SK-N-SH (cell line): ENCODE measurements around the gene SYNM. TPM values are rescaled to one million over a fixed set of nuclear protein-coding genes. Genes with fewer than 3 reads are reported as not detected.

Experiments used
- CTCF ChIA-PET: fragments of 300-600, 350-600 bp; formaldehyde crosslinking; extraction: SDS; loops from one replicate; lab custom pipeline; 2021; lab: Yijun Ruan, JAX
- POLR2A ChIA-PET: fragments of 350-600 bp; sonication (Branson Sonifier 250); formaldehyde crosslinking; extraction: SDS; loops from one replicate; lab custom pipeline; 2020; ENCODE audit warnings: antibody characterized with exemption, inconsistent platforms; lab: Yijun Ruan, JAX
- DNase-seq: peaks from one replicate; pipeline ENCODE4 v3.0.0; 2012
- H2AFZ ChIP-seq: fragments of 200-600 bp; sonication (generic); 2 replicates; pipeline ENCODE4 v1.8.1; 2016; ENCODE audit warnings: antibody characterized with exemption, mild to moderate bottlenecking, low read depth
- H3F3A ChIP-seq: fragments of 200-600 bp; sonication (generic); replicated peaks from 2 replicates; pipeline ENCODE3; 2016; ENCODE audit warnings: antibody characterized with exemption, mild to moderate bottlenecking; ENCODE audit not compliant: insufficient read depth
- H3K27ac ChIP-seq, 2 experiments: fragments of 200-500 bp in 1 of 2; fragments of 200-600 bp in 1 of 2; sonication (Bioruptor generic) in 1 of 2; sonication (generic), shearing (Covaris generic) in 1 of 2; 2 replicates each; pipeline versions ENCODE4 v1.5.1 to v1.6.1; 2014 to 2016; ENCODE audit warnings: low read depth in 2 of 2, inconsistent platforms in 1 of 2, low read length in 1 of 2, mild to moderate bottlenecking in 1 of 2, mixed read lengths in 1 of 2
- H3K27me3 ChIP-seq: fragments of 200-600 bp; sonication (generic), shearing (Covaris generic); 2 replicates; pipeline ENCODE4 v1.6.1; 2016; ENCODE audit warnings: mixed run types; ENCODE audit not compliant: insufficient read depth
- H3K36me3 ChIP-seq, 2 experiments: fragments of 200-500 bp in 1 of 2; fragments of 200-600 bp in 1 of 2; sonication (Bioruptor generic) in 1 of 2; sonication (generic) in 1 of 2; replicated peaks in 1 of 2; 2 replicates each; pipeline versions ENCODE3 to v1.5.1; 2014 to 2016; ENCODE audit warnings: low read length in 1 of 2, mild to moderate bottlenecking in 1 of 2; ENCODE audit not compliant: insufficient read depth in 2 of 2, control insufficient read depth in 1 of 2
- H3K4me1 ChIP-seq, 2 experiments: fragments of 200-500 bp in 1 of 2; fragments of 200-600 bp in 1 of 2; sonication (Bioruptor generic) in 1 of 2; sonication (generic), shearing (Covaris generic) in 1 of 2; 2 replicates each; pipeline versions ENCODE4 v1.5.1 to v1.6.1; 2014 to 2016; ENCODE audit warnings: low read depth in 1 of 2, low read length in 1 of 2, mixed run types in 1 of 2; ENCODE audit not compliant: insufficient read depth in 2 of 2, control insufficient read depth in 1 of 2
- H3K4me2 ChIP-seq: fragments of 200-600 bp; sonication (generic), shearing (Covaris generic); 2 replicates; pipeline ENCODE4 v1.6.1; 2017; ENCODE audit warnings: mixed run types
- H3K4me3 ChIP-seq, 2 experiments: fragments of 200-500 bp in 1 of 2; fragments of 200-600 bp in 1 of 2; sonication (Bioruptor generic) in 1 of 2; sonication (generic), shearing (Covaris generic) in 1 of 2; 2 replicates each; pipeline versions ENCODE4 v1.5.1 to v1.8.1; 2014 to 2016; ENCODE audit warnings: low read depth in 2 of 2, inconsistent platforms in 1 of 2, low read length in 1 of 2, mild to moderate bottlenecking in 1 of 2, mixed read lengths in 1 of 2, moderate library complexity in 1 of 2
- H3K79me2 ChIP-seq: fragments of 200-600 bp; sonication (generic); 2 replicates; pipeline ENCODE4 v1.8.1; 2017; ENCODE audit warnings: mild to moderate bottlenecking; ENCODE audit not compliant: insufficient read depth
- H3K9ac ChIP-seq: fragments of 200-600 bp; sonication (generic); 2 replicates; pipeline ENCODE4 v1.6.1; 2017; ENCODE audit warnings: mixed run types
- H3K9me2 ChIP-seq: fragments of 200-600 bp; sonication (generic); 2 replicates; pipeline ENCODE4 v1.6.1; 2017; ENCODE audit warnings: mixed run types
- H3K9me3 ChIP-seq: fragments of 200-600 bp; sonication (generic); 2 replicates; pipeline ENCODE4 v1.6.1; 2017; ENCODE audit warnings: mixed run types, mild to moderate bottlenecking, moderate library complexity
- H4K20me1 ChIP-seq: fragments of 200-600 bp; sonication (generic); 2 replicates; pipeline ENCODE4 v1.6.1; 2017; ENCODE audit warnings: mild to moderate bottlenecking, mixed run types; ENCODE audit not compliant: insufficient read depth
- EP300 ChIP-seq, 2 experiments: IDR thresholded peaks; 2 replicates each; pipeline versions ENCODE4 v1.4.0 to v1.6.1; 2012; ENCODE audit warnings: borderline replicate concordance in 1 of 2, low read depth in 1 of 2, low read length in 1 of 2
- EZH2phosphoT487 ChIP-seq: fragments of 200-600 bp; sonication (generic); IDR thresholded peaks from 2 replicates; pipeline ENCODE4 v1.6.1; 2017; ENCODE audit warnings: low read depth, mixed run types, mild to moderate bottlenecking, antibody characterized with exemption, moderate library complexity, borderline replicate concordance
- FOSL2 ChIP-seq: IDR thresholded peaks from 2 replicates; pipeline ENCODE4 v1.4.0; 2012; ENCODE audit warnings: low read depth, mild to moderate bottlenecking, moderate library complexity, borderline replicate concordance
- FOXM1 ChIP-seq: IDR thresholded peaks from 2 replicates; pipeline ENCODE4 v1.4.0; 2012; ENCODE audit warnings: low read depth, mild to moderate bottlenecking
- JUND ChIP-seq: IDR thresholded peaks from 2 replicates; pipeline ENCODE4 v1.4.0; 2012
- MEF2A ChIP-seq: IDR thresholded peaks from 2 replicates; pipeline ENCODE4 v1.4.0; 2012; ENCODE audit warnings: low read depth, borderline replicate concordance
- MXI1 ChIP-seq: IDR thresholded peaks from 2 replicates; pipeline ENCODE4 v1.6.1; 2012; ENCODE audit warnings: mild to moderate bottlenecking, low read depth, low read length, improper control_type of control experiment
- NFIC ChIP-seq: IDR thresholded peaks from 2 replicates; pipeline ENCODE4 v1.4.0; 2012; ENCODE audit warnings: borderline replicate concordance
- NRF1 ChIP-seq: IDR thresholded peaks from 2 replicates; pipeline ENCODE4 v1.6.1; 2012; ENCODE audit warnings: low read depth, mild to moderate bottlenecking, low read length
- PBX3 ChIP-seq: IDR thresholded peaks from 2 replicates; pipeline ENCODE4; 2012
- RXRA ChIP-seq: IDR thresholded peaks from 2 replicates; pipeline ENCODE4 v1.4.0; 2012; ENCODE audit warnings: low read depth, mild to moderate bottlenecking, borderline replicate concordance
- SMC3 ChIP-seq: IDR thresholded peaks from 2 replicates; pipeline ENCODE4 v1.6.1; 2012; ENCODE audit warnings: low read depth, low read length, improper control_type of control experiment
- TCF12 ChIP-seq: IDR thresholded peaks from 2 replicates; pipeline ENCODE4 v1.4.0; 2012
- TEAD4 ChIP-seq: IDR thresholded peaks from 2 replicates; pipeline ENCODE4 v1.4.0; 2012; ENCODE audit warnings: mild to moderate bottlenecking, borderline replicate concordance; ENCODE audit not compliant: insufficient read depth
- YY1 ChIP-seq: IDR thresholded peaks from 2 replicates; pipeline ENCODE4 v1.4.0; 2012; ENCODE audit warnings: low read depth, mild to moderate bottlenecking
- ZBTB33 ChIP-seq: IDR thresholded peaks from 2 replicates; pipeline ENCODE4 v1.4.0; 2012; ENCODE audit warnings: low read depth, borderline replicate concordance
- WGBS: methylation state at CpG from one replicate; pipeline ENCODE4 v1.1.6; 2017; ENCODE audit warnings: low lambda C conversion rate; 5-methylcytosine and 5-hydroxymethylcytosine counted together
- polyA plus RNA-seq, 3 experiments: library from polyadenylated mRNA; depleted of rRNA; stranded (reverse); fragments of >200 nt; gene quantifications; 2 replicates each; pipeline ENCODE4 v1.2.3, GENCODE V29; 2012
- TF ChIP-seq, protein P1 (sequence below): fragments of 150-350 bp; IDR thresholded peaks from 2 replicates; pipeline ENCODE4 v1.6.1; 2016; ENCODE audit warnings: mild to moderate bottlenecking, low read depth, low read length
- TF ChIP-seq, protein P2 (sequence below): fragments of 200-600 bp; sonication (generic); IDR thresholded peaks from 2 replicates; pipeline ENCODE4 v1.6.1; 2017; ENCODE audit warnings: antibody characterized with exemption, mild to moderate bottlenecking, moderate library complexity
- TF ChIP-seq, protein P3 (sequence below): fragments of 150-350 bp; IDR thresholded peaks from 2 replicates; pipeline ENCODE4 v1.6.1; 2017; ENCODE audit warnings: antibody characterized with exemption, low read length, low read depth, borderline replicate concordance

SYNM gene
- polyA plus RNA-seq, 1 of the 3 experiments (the other 2 are of a cell fraction): 5.0 TPM

- H3K27me3 ChIP-seq: no peaks in the 10 kb centered on the region
- no peak for TF ChIP-seq NFIC
- no peak for TF ChIP-seq FOSL2
- TF ChIP-seq, protein P1, sequence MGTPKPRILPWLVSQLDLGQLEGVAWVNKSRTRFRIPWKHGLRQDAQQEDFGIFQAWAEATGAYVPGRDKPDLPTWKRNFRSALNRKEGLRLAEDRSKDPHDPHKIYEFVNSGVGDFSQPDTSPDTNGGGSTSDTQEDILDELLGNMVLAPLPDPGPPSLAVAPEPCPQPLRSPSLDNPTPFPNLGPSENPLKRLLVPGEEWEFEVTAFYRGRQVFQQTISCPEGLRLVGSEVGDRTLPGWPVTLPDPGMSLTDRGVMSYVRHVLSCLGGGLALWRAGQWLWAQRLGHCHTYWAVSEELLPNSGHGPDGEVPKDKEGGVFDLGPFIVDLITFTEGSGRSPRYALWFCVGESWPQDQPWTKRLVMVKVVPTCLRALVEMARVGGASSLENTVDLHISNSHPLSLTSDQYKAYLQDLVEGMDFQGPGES: no peak
- no peak for TF ChIP-seq NRF1
- TF ChIP-seq, protein P2, sequence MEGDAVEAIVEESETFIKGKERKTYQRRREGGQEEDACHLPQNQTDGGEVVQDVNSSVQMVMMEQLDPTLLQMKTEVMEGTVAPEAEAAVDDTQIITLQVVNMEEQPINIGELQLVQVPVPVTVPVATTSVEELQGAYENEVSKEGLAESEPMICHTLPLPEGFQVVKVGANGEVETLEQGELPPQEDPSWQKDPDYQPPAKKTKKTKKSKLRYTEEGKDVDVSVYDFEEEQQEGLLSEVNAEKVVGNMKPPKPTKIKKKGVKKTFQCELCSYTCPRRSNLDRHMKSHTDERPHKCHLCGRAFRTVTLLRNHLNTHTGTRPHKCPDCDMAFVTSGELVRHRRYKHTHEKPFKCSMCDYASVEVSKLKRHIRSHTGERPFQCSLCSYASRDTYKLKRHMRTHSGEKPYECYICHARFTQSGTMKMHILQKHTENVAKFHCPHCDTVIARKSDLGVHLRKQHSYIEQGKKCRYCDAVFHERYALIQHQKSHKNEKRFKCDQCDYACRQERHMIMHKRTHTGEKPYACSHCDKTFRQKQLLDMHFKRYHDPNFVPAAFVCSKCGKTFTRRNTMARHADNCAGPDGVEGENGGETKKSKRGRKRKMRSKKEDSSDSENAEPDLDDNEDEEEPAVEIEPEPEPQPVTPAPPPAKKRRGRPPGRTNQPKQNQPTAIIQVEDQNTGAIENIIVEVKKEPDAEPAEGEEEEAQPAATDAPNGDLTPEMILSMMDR: no peak
- TF ChIP-seq MEF2A: no peak
- no peak for TF ChIP-seq SMC3
- no peak for TF ChIP-seq MXI1
- TF ChIP-seq TEAD4: no peak
- TF ChIP-seq, protein P3, sequence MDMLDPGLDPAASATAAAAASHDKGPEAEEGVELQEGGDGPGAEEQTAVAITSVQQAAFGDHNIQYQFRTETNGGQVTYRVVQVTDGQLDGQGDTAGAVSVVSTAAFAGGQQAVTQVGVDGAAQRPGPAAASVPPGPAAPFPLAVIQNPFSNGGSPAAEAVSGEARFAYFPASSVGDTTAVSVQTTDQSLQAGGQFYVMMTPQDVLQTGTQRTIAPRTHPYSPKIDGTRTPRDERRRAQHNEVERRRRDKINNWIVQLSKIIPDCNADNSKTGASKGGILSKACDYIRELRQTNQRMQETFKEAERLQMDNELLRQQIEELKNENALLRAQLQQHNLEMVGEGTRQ: no peak
- TF ChIP-seq RXRA: no peak
- peaks cover 0 to 11% of the 10 kb centered on the region in 2 experiments; a peak in 2 of 4 replicates for H3K4me1 ChIP-seq
- H3K9me2 ChIP-seq: no peaks in the 10 kb centered on the region
- H4K20me1 ChIP-seq: no peaks in the 10 kb centered on the region
- ChIA-PET CTCF (no interaction called here), POLR2A (no interaction called here)
- DNase-seq: no peak
- no peak overlapping the region for H3K4me2 ChIP-seq
- no peaks in the 10 kb centered on the region for H3K36me3 ChIP-seq
- no peak overlapping the region for H2AFZ ChIP-seq
- H3K4me3 ChIP-seq: no peak overlapping the region
- WGBS: 94% methylated on average over 7 of the region's 7 CpGs
- H3K9me3 ChIP-seq: no peaks in the 10 kb centered on the region
- H3K27ac ChIP-seq: no peak overlapping the region
- no peaks in the 10 kb centered on the region for H3K79me2 ChIP-seq
- H3K9ac ChIP-seq: no peak overlapping the region
- H3F3A ChIP-seq: no peaks in the 10 kb centered on the region
Observed at GRCh38 chr15:99148851-99149276, 44.0 kb downstream of the SYNM start.

- H3K4me3 ChIP-seq: no peak overlapping the region
- ChIA-PET POLR2A (no interaction called here), CTCF (no interaction called here)
- no peak overlapping the region for H2AFZ ChIP-seq
- no peaks in the 10 kb centered on the region for H3K79me2 ChIP-seq
- peaks cover 3 to 11% of the 10 kb centered on the region in 2 experiments; a peak in 2 of 4 replicates for H3K4me1 ChIP-seq
- H3K27ac ChIP-seq: no peak overlapping the region
- DNase-seq: no peak
- WGBS: 100% methylated on average over 2 of the region's 4 CpGs
- no peak overlapping the region for H3K4me2 ChIP-seq
- H4K20me1 ChIP-seq: no peaks in the 10 kb centered on the region
- H3K36me3 ChIP-seq: no peaks in the 10 kb centered on the region
- H3K27me3 ChIP-seq: no peaks in the 10 kb centered on the region
- H3K9me2 ChIP-seq: no peaks in the 10 kb centered on the region
- H3K9ac ChIP-seq: no peak overlapping the region
- TF ChIP-seq JUND (no peak), NRF1 (no peak), EZH2phosphoT487 (no peak), FOXM1 (no peak), EP300 (IDR thresholded peaks at IDR 0.05; ENCODE audit: borderline replicate concordance in 1 of 2, low read depth in 1 of 2, low read length in 1 of 2) (no peak), YY1 (no peak), PBX3 (no peak), TEAD4 (no peak), ZBTB33 (no peak), SMC3 (no peak), MEF2A (no peak), TCF12 (no peak)
- TF ChIP-seq, protein P1: no peak
- H3F3A ChIP-seq: no peaks in the 10 kb centered on the region
- H3K9me3 ChIP-seq: no peaks in the 10 kb centered on the region
Observed at GRCh38 chr15:99149366-99149765, 44.5 kb downstream of the SYNM start.
